ENCODE data around the gene PPP6R1. TPM values are rescaled to one million over a fixed set of nuclear protein-coding genes. Genes with fewer than 3 reads are reported as not detected.

The PPP6R1 gene
- total RNA-seq, 1 experiment from 2014 or later: 172 TPM

DNA sequence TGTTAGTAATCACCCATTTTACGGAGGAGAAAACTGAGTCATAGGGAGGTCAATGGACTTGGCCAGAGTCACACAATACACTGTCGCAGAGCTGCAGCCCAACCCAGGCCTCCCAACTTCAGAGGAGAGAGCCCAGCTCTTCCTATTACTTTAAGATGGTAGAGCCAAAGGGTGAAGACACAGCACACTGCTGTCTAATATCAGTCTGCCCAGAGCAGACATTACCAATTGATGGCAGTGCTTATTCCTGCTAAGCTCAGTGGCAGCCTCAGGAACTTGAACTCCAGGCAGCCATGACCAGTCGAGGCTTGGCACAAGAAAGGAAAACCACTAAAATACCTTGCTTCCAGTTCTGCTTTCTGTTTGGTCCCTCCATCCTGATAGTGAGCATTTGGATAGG lies 47.9 kb upstream of the PPP6R1 start:
- H3K9me3 ChIP-seq (ENCODE audit: control insufficient read depth, insufficient read depth, low read depth, low read length): no peaks in the 10 kb centered on the region
- H3K27me3 ChIP-seq (ENCODE audit: control insufficient read depth, insufficient read depth, low read length): no peaks in the 10 kb centered on the region
- no peak for DNase-seq (ENCODE audit: low read depth, low spot score)
- BruUV-seq (replicated peaks): no TSS peak
- in situ Hi-C loops (cut with HindIII; ENCODE audit: low pct_unique_long_range_greater_than_20kb, low sequenced_read_pairs): no loop called here
- intact Hi-C loops (cut with micrococcal nuclease; ENCODE audit: unreplicated experiment): no loop called here
- no peak for TF ChIP-seq POLR2AphosphoS5 (IDR thresholded peaks at IDR 0.05; ENCODE audit: low read depth, low read length)
- TF ChIP-seq SIN3A (IDR thresholded peaks at IDR 0.05; ENCODE audit: borderline replicate concordance, insufficient read depth, low read depth, low read length): no peak
- TF ChIP-seq TCF7L2 (IDR thresholded peaks at IDR 0.05; ENCODE audit: low read depth, low read length): no peak
- TF ChIP-seq, protein P1, sequence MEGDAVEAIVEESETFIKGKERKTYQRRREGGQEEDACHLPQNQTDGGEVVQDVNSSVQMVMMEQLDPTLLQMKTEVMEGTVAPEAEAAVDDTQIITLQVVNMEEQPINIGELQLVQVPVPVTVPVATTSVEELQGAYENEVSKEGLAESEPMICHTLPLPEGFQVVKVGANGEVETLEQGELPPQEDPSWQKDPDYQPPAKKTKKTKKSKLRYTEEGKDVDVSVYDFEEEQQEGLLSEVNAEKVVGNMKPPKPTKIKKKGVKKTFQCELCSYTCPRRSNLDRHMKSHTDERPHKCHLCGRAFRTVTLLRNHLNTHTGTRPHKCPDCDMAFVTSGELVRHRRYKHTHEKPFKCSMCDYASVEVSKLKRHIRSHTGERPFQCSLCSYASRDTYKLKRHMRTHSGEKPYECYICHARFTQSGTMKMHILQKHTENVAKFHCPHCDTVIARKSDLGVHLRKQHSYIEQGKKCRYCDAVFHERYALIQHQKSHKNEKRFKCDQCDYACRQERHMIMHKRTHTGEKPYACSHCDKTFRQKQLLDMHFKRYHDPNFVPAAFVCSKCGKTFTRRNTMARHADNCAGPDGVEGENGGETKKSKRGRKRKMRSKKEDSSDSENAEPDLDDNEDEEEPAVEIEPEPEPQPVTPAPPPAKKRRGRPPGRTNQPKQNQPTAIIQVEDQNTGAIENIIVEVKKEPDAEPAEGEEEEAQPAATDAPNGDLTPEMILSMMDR (IDR thresholded peaks at IDR 0.05): no peak
- TF ChIP-seq, protein P2, sequence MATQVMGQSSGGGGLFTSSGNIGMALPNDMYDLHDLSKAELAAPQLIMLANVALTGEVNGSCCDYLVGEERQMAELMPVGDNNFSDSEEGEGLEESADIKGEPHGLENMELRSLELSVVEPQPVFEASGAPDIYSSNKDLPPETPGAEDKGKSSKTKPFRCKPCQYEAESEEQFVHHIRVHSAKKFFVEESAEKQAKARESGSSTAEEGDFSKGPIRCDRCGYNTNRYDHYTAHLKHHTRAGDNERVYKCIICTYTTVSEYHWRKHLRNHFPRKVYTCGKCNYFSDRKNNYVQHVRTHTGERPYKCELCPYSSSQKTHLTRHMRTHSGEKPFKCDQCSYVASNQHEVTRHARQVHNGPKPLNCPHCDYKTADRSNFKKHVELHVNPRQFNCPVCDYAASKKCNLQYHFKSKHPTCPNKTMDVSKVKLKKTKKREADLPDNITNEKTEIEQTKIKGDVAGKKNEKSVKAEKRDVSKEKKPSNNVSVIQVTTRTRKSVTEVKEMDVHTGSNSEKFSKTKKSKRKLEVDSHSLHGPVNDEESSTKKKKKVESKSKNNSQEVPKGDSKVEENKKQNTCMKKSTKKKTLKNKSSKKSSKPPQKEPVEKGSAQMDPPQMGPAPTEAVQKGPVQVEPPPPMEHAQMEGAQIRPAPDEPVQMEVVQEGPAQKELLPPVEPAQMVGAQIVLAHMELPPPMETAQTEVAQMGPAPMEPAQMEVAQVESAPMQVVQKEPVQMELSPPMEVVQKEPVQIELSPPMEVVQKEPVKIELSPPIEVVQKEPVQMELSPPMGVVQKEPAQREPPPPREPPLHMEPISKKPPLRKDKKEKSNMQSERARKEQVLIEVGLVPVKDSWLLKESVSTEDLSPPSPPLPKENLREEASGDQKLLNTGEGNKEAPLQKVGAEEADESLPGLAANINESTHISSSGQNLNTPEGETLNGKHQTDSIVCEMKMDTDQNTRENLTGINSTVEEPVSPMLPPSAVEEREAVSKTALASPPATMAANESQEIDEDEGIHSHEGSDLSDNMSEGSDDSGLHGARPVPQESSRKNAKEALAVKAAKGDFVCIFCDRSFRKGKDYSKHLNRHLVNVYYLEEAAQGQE (IDR thresholded peaks at IDR 0.05; ENCODE audit: insufficient read depth in 1 of 2, low read depth in 2 of 2, low read length in 1 of 2): no peak
- no peaks in the 10 kb centered on the region; the same call in 1 of the 2 replicates for H3K4me1 ChIP-seq (ENCODE audit: control insufficient read depth, insufficient read depth, low read length)
- no peak overlapping the region for H3K4me3 ChIP-seq (ENCODE audit: low read depth in 2 of 2, low read length in 2 of 2)
- ChIA-PET POLR2A (interaction anchor here (0.6 kb wide), 1 partner anchor 28 kb away, joined by 8 read pairs; no protein-coding TSS in a partner anchor), CTCF (interaction anchor here (0.8 kb wide), 1 partner anchor 33 kb away, joined by 3 read pairs; the partner anchor contains the start of gene KMT5C)
- no peak overlapping the region for H3K27ac ChIP-seq (ENCODE audit: low read length)
- H3K36me3 ChIP-seq (ENCODE audit: control insufficient read depth, insufficient read depth, low read length): no peaks in the 10 kb centered on the region
- ATAC-seq: no peak

DNA sequence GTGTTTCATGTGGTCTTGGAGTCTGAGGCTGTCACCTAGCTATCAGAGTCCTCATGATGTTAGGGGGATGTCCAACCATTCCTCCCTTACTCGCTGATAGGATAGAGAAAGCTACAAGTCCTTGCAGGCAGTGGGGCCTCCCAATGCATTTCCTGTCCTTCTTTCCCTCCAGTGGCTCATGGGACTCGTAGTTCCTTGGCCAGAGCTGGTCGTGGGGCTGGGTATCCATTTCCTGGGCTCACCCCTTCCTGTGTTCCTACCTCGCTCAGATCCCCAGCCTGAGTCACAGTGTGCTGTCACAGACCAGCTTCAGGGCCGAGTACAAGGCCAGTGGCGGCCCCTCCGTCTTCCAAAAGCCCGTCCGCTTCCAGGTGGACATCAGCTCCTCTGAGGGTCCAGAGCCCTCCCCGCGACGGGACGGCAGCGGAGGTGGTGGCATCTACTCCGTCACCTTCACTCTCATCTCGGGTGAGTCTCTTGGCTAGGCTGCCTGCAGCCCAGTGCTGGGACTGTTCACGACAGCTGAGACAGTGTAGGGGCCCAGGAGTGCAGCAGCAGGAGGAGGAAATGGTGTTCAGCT lies 47.3 kb upstream of the PPP6R1 start:
- Histone ChIP-seq H3K4me1 (ENCODE audit: control insufficient read depth, insufficient read depth, low read length) (peaks cover 5% of the 10 kb centered on the region), H3K4me3 (ENCODE audit: low read depth in 2 of 2, low read length in 2 of 2) (no peak overlapping the region), H3K36me3 (ENCODE audit: control insufficient read depth, insufficient read depth, low read length) (no peaks in the 10 kb centered on the region), H3K27ac (ENCODE audit: low read length) (no peak overlapping the region), H3K9me3 (ENCODE audit: control insufficient read depth, insufficient read depth, low read depth, low read length) (no peaks in the 10 kb centered on the region), H3K27me3 (ENCODE audit: control insufficient read depth, insufficient read depth, low read length) (no peaks in the 10 kb centered on the region)
- TF ChIP-seq SIN3A (IDR thresholded peaks at IDR 0.05; ENCODE audit: borderline replicate concordance, insufficient read depth, low read depth, low read length): no peak
- no peak for TF ChIP-seq TCF7L2 (IDR thresholded peaks at IDR 0.05; ENCODE audit: low read depth, low read length)
- in situ Hi-C loops (cut with HindIII; ENCODE audit: low pct_unique_long_range_greater_than_20kb, low sequenced_read_pairs): no loop called here
- BruUV-seq (replicated peaks): no TSS peak
- intact Hi-C loops (cut with micrococcal nuclease; ENCODE audit: unreplicated experiment): no loop called here
- DNase-seq (ENCODE audit: low read depth, low spot score) (no peak), ATAC-seq (no peak)
- ChIA-PET POLR2A (interaction anchor here (0.6 kb wide), 1 partner anchor 29 kb away, joined by 8 read pairs; no protein-coding TSS in a partner anchor), CTCF (interaction anchor here (0.8 kb wide), 1 partner anchor 33 kb away, joined by 3 read pairs; the partner anchor contains the start of gene KMT5C)

DNA sequence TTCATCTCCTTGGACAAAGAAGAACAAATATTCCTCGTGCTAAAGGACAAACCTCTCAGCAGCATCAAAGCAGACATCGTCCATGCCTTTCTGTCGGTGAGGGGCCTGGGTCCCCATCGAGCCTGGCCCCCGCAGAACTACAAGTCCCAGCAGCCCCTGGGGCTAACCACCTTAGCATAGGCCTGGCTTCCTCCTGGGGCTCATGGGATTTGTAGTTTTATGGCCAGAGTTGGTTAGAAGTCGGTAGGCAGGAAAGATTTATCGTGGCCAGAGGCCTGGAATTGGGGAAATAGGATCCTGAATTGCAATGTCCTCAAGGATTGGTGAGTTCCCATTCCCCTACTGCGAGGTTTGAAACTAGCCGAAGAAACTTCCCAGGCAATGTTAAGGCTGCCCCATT lies 46.7 kb upstream of the PPP6R1 start:
- CTCF ChIA-PET: no interaction called here

More for the DNA sequence above, 46.7 kb upstream of the PPP6R1 start:
- ATAC-seq (peak; percentile 78), DNase-seq (ENCODE audit: low read depth, low spot score) (no peak)
- BruUV-seq (replicated peaks): no TSS peak
- in situ Hi-C loops (cut with HindIII; ENCODE audit: low pct_unique_long_range_greater_than_20kb, low sequenced_read_pairs): no loop called here
- H3K27me3 ChIP-seq (ENCODE audit: control insufficient read depth, insufficient read depth, low read length): no peaks in the 10 kb centered on the region
- peaks cover 8% of the 10 kb centered on the region for H3K4me1 ChIP-seq (ENCODE audit: control insufficient read depth, insufficient read depth, low read length)
- H3K27ac ChIP-seq (ENCODE audit: low read length): no peak overlapping the region
- no peak overlapping the region for H3K4me3 ChIP-seq (ENCODE audit: low read depth in 2 of 2, low read length in 2 of 2)
- POLR2A ChIA-PET: no interaction called here
- H3K9me3 ChIP-seq (ENCODE audit: control insufficient read depth, insufficient read depth, low read depth, low read length): no peaks in the 10 kb centered on the region
- H3K36me3 ChIP-seq (ENCODE audit: control insufficient read depth, insufficient read depth, low read length): no peaks in the 10 kb centered on the region
- intact Hi-C loops (cut with micrococcal nuclease; ENCODE audit: unreplicated experiment): no loop called here
- TF ChIP-seq TCF7L2 (IDR thresholded peaks at IDR 0.05; ENCODE audit: low read depth, low read length) (no peak), POLR2AphosphoS5 (IDR thresholded peaks at IDR 0.05; ENCODE audit: low read depth, low read length) (no peak), SIN3A (IDR thresholded peaks at IDR 0.05; ENCODE audit: borderline replicate concordance, insufficient read depth, low read depth, low read length) (no peak)
- TF ChIP-seq, protein P2 (IDR thresholded peaks at IDR 0.05; ENCODE audit: insufficient read depth in 1 of 2, low read depth in 2 of 2, low read length in 1 of 2): no peak
- TF ChIP-seq, protein P1 (IDR thresholded peaks at IDR 0.05): no peak

Measured in Panc1 (cell line).